ENCODE results near the gene RPS6KA2.

DNA sequence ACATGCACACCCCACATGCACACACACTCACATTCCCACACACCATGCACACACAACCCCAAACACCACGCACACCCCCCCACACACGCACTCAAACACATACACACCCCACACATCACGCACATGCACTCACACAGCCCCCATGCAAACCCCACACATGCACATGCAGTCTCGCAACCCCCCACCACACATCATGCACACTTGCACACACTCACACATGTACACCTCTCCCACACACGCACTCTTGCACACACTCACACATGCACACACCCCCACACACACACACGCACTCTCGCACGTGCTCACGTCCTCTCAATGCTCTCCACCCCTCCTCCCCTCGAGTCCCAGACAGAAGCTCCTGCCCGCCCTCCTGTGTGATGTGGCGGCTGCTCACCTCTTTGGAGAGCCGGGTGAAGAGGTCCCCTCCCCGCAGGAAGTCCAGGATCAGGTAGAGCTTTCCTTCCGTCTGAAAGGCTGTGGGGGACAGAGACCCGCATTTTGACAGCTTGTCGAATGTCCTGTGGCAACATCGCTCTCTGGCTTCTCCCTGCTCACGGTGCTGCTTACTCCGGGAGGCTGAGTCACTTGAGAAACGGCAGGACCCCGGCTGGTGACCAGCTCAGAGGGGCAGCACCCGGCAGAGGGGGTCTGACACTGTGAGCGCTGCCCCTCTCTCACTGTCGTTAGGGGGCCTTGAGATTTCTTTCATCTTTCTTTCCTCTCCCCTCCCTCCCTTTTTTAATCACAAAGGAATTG lies 119.1 kb downstream of the RPS6KA2 start:
- TF ChIP-seq, protein P1, sequence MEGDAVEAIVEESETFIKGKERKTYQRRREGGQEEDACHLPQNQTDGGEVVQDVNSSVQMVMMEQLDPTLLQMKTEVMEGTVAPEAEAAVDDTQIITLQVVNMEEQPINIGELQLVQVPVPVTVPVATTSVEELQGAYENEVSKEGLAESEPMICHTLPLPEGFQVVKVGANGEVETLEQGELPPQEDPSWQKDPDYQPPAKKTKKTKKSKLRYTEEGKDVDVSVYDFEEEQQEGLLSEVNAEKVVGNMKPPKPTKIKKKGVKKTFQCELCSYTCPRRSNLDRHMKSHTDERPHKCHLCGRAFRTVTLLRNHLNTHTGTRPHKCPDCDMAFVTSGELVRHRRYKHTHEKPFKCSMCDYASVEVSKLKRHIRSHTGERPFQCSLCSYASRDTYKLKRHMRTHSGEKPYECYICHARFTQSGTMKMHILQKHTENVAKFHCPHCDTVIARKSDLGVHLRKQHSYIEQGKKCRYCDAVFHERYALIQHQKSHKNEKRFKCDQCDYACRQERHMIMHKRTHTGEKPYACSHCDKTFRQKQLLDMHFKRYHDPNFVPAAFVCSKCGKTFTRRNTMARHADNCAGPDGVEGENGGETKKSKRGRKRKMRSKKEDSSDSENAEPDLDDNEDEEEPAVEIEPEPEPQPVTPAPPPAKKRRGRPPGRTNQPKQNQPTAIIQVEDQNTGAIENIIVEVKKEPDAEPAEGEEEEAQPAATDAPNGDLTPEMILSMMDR (IDR thresholded peaks at IDR 0.05) = no peak
- TF ChIP-seq POLR2A (IDR thresholded peaks at IDR 0.05) = no peak
- no peak for TF ChIP-seq EP300 (IDR thresholded peaks at IDR 0.05)
